GM12891 (cell line): ENCODE data around the gene PELI2.

Source experiments
- POLR2A ChIP-seq: IDR thresholded peaks from 2 replicates; pipeline ENCODE4 v1.6.1; 2011; ENCODE audit warnings: low read depth, low read length, control low read depth
- POLR2AphosphoS5 ChIP-seq: IDR thresholded peaks from 2 replicates; pipeline ENCODE4 v1.6.1; 2011; ENCODE audit warnings: low read depth, low read length, control low read depth
- SPI1 ChIP-seq: IDR thresholded peaks from 2 replicates; pipeline ENCODE4 v1.6.1; 2011; ENCODE audit warnings: low read depth, low read length, control low read depth
- TAF1 ChIP-seq: IDR thresholded peaks from 2 replicates; pipeline ENCODE4 v1.6.1; 2011; ENCODE audit warnings: low read depth, low read length, control low read depth

- no peak for TF ChIP-seq POLR2AphosphoS5
- no peak for TF ChIP-seq POLR2A
- TF ChIP-seq TAF1, result no peak
- no peak for TF ChIP-seq SPI1
These were observed 129.4 kb downstream of the PELI2 start for GRCh38 chr14:56247495-56248200.
